Prostate gland (tissue), 2 donors: ENCODE results near the gene ADK. TPM values are rescaled to one million over a fixed set of nuclear protein-coding genes. Genes with fewer than 3 reads are reported as not detected.

Experiments used
- DNase-seq: peaks from one replicate; pipeline ENCODE4 v3.0.0-alpha.2; 2019; ENCODE audit warnings: low spot score
- H3K27ac ChIP-seq, 2 donors: fragments of 200-600 bp; sonication (generic); 2 replicates each; pipeline ENCODE4 v1.5.1; 2017 to 2019
- H3K27me3 ChIP-seq: fragments of 200-600 bp; sonication (generic); replicated peaks from 2 replicates; pipeline ENCODE4 v1.5.1; 2019; ENCODE audit not compliant: insufficient read depth
- H3K36me3 ChIP-seq, 2 donors: fragments of 200-600 bp; sonication (generic); 1 replicate in 1 of 2; 2 replicates in 1 of 2; pipeline versions ENCODE4 v1.5.1 to v1.8.1; 2017 to 2019
- H3K4me1 ChIP-seq: fragments of 200-600 bp; sonication (generic); replicated peaks from 2 replicates; pipeline ENCODE4 v1.5.1; 2019
- H3K4me3 ChIP-seq, 2 donors: fragments of 200-600 bp; sonication (generic); 2 replicates each; pipeline ENCODE4 v1.5.1; 2017 to 2019
- H3K9me3 ChIP-seq: fragments of 200-600 bp; sonication (generic); 2 replicates; pipeline ENCODE4 v1.5.1; 2017
- POLR2A ChIP-seq: fragments of 450-650 bp; IDR thresholded peaks from one replicate; pipeline ENCODE4 v1.6.1; 2016; ENCODE audit warnings: antibody characterized with exemption, mild to moderate bottlenecking
- POLR2AphosphoS5 ChIP-seq: sonication (generic); formaldehyde crosslinking; IDR thresholded peaks from one replicate; pipeline ENCODE4 v1.6.1; 2017; ENCODE audit warnings: antibody characterized with exemption
- WGBS: methylation state at CpG from one replicate; pipeline ENCODE4 v1.1.5; 2018; 5-methylcytosine and 5-hydroxymethylcytosine counted together
- intact Hi-C: fragments of 100-400 bp; cut with DNase I; formaldehyde crosslinking; loops from one replicate; pipeline ENCODE4 v1.14.2; 2022
- total RNA-seq, 2 donors: library from RNA; depleted of rRNA; stranded (reverse); fragments of >200 nt; gene quantifications; one replicate each; pipeline ENCODE4 v1.1.0, GENCODE V29; 2016
- TF ChIP-seq, protein P1 (sequence below), 4 experiments: fragments of 200-600 bp in 2 of 4; fragments of 450-650 bp in 2 of 4; sonication (generic) in 2 of 4; IDR thresholded peaks; 1 replicate in 3 of 4; 2 replicates in 1 of 4; pipeline ENCODE4 v1.5.1; 2016 to 2019; ENCODE audit warnings: antibody characterized with exemption in 4 of 4, mild to moderate bottlenecking in 2 of 4, moderate library complexity in 2 of 4

The ADK gene
- total RNA-seq, 2 donors from 2014 or later = 34.1 to 42.5 TPM

DNA sequence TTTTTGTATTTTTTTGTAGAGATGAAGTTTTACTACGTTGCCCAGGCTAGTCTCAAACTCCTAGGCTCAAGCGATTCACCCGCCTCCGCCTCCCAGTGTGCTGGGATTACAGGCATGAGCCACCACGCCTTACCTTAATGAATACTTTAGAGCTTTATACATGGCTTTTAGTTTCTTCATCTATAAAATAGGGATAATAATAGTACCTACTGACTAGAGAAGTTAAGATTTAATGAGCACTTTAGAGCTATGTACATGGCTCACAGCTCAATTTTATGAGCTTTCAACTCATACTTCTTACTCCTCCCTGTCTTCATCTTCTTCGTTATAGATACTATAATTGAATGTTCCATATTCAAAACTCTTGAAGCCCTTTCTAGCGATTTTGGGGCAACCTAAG is 445.7 kb downstream of the ADK start:
- Histone ChIP-seq H3K27ac (no peak overlapping the region), H3K27me3 (no peaks in the 10 kb centered on the region), H3K4me3 (no peak overlapping the region), H3K9me3 (no peaks in the 10 kb centered on the region), H3K36me3 (no peaks in the 10 kb centered on the region), H3K4me1 (no peaks in the 10 kb centered on the region)
- no peak for DNase-seq
- TF ChIP-seq, protein P1, sequence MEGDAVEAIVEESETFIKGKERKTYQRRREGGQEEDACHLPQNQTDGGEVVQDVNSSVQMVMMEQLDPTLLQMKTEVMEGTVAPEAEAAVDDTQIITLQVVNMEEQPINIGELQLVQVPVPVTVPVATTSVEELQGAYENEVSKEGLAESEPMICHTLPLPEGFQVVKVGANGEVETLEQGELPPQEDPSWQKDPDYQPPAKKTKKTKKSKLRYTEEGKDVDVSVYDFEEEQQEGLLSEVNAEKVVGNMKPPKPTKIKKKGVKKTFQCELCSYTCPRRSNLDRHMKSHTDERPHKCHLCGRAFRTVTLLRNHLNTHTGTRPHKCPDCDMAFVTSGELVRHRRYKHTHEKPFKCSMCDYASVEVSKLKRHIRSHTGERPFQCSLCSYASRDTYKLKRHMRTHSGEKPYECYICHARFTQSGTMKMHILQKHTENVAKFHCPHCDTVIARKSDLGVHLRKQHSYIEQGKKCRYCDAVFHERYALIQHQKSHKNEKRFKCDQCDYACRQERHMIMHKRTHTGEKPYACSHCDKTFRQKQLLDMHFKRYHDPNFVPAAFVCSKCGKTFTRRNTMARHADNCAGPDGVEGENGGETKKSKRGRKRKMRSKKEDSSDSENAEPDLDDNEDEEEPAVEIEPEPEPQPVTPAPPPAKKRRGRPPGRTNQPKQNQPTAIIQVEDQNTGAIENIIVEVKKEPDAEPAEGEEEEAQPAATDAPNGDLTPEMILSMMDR (IDR thresholded peaks at IDR 0.05) = no peak
- TF ChIP-seq POLR2A (no peak), POLR2AphosphoS5 (no peak)
- WGBS = 93% methylated on average over 7 of the region's 7 CpGs
- intact Hi-C loops = no loop called here

DNA sequence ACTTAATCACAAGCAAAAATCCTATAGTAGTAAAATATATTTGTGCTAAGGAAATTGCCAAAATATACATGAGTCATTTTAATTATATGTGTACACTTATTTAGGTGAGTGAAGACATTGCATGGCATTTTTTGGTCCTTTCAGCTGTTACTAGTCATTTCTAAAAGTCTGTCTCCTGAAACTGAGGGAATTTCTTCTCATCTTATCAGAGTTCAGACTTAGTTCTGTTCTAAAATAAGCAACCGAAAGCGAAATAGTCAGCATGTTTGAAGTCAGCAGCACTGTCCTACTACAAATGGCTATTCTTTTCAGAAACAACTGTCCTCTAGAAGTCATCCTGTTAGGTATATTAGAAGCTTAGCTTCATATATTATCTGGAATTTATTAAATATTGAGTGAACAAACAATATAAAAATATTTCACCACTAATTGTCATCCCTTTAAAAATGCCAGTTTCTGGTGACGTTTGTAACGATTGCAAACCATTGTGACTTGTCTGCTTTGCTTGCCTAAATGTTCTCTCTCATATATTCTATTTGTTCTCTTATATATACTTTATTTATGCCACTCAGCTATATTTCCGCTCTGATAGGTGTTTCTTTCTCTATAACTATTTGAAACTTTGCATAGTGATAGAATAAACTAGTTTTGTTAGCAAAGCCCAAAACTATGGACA is 448.0 kb downstream of the ADK start:
- WGBS = 70% methylated on average over 5 of the region's 5 CpGs
- Histone ChIP-seq H3K27me3 (no peaks in the 10 kb centered on the region), H3K27ac (no peak overlapping the region), H3K36me3 (no peaks in the 10 kb centered on the region), H3K9me3 (no peaks in the 10 kb centered on the region), H3K4me3 (no peak overlapping the region), H3K4me1 (no peaks in the 10 kb centered on the region)
- intact Hi-C loops = no loop called here
- DNase-seq = no peak
- TF ChIP-seq POLR2AphosphoS5 (no peak), POLR2A (no peak)
- TF ChIP-seq, protein P1 (IDR thresholded peaks at IDR 0.05) = no peak

DNA sequence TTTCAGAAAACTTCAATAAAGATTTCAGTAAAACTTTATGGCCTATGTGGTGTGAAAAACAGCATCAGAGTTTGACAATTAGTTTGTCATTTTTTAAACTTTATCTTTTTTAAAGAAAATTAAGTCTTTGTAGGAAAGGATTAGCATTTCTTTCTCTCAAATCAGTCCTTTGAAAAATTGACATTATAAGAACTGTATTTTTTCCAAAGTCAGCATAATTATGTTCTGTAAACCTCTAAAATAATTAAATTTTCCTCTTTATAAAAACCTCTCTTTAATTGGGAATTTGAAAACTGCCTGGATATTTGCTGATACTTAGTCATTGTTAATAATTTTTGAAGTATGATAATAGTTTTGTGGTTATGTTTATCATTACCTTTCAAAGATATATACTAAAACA is 448.7 kb downstream of the ADK start:
- Histone ChIP-seq H3K9me3 (no peaks in the 10 kb centered on the region), H3K4me1 (no peaks in the 10 kb centered on the region), H3K27me3 (no peaks in the 10 kb centered on the region), H3K4me3 (no peak overlapping the region), H3K27ac (no peak overlapping the region), H3K36me3 (no peaks in the 10 kb centered on the region)
- no peak for DNase-seq
- TF ChIP-seq, protein P1 (IDR thresholded peaks at IDR 0.05) = no peak
- TF ChIP-seq POLR2AphosphoS5 (no peak), POLR2A (no peak)
- intact Hi-C loops = no loop called here

DNA sequence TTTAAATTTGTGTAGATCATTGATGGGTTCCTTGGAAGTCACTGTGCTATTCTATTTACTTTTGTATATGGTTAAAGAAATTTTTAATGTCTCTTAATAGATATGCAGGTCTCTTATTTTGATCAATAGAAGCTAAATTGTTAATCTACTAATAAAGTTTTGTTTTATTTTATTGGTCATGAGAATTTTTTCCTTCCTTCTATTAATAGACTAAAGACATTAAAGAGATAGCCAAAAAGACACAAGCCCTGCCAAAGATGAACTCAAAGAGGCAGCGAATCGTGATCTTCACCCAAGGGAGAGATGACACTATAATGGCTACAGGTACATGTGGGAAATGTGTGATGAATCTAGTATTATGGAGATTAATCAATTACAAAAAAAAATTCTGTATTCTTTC is 449.1 kb downstream of the ADK start:
- Histone ChIP-seq H3K4me3 (no peak overlapping the region), H3K27ac (no peak overlapping the region), H3K36me3 (no peaks in the 10 kb centered on the region), H3K4me1 (no peaks in the 10 kb centered on the region), H3K9me3 (no peaks in the 10 kb centered on the region), H3K27me3 (no peaks in the 10 kb centered on the region)
- TF ChIP-seq POLR2A (no peak), POLR2AphosphoS5 (no peak)
- TF ChIP-seq, protein P1 (IDR thresholded peaks at IDR 0.05) = no peak
- intact Hi-C loops = no loop called here
- WGBS = 91% methylated on average over 2 of the region's 2 CpGs
- DNase-seq = no peak

DNA sequence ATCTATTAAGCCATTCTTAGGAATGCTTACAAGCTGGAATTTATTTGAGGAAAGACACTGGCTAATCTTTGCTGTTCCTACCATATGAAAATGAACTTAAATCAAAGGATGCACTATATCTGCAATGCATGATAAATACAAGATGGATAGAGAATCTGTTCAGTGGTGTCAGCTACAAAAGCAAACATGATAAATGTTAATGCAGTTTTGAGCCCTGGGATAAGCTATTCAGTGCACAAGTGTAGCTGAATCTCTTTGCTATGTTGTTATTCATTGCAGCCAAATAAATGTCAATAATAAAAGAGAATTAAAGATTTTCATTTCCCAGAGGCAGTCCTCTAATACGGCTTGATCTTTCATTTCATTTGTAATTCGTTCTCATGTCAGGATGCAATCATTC is 451.6 kb downstream of the ADK start:
- Histone ChIP-seq H3K9me3 (no peaks in the 10 kb centered on the region), H3K36me3 (no peaks in the 10 kb centered on the region), H3K4me1 (no peaks in the 10 kb centered on the region), H3K27ac (no peak overlapping the region), H3K27me3 (no peaks in the 10 kb centered on the region), H3K4me3 (no peak overlapping the region)
- DNase-seq = no peak
- no peak for TF ChIP-seq POLR2AphosphoS5
- TF ChIP-seq, protein P1 (IDR thresholded peaks at IDR 0.05) = no peak
- TF ChIP-seq POLR2A = no peak
- intact Hi-C loops = no loop called here
- WGBS = 90% methylated on average over 2 of the region's 2 CpGs
